Dermis blood vessel endothelial cell (primary cell): Measurements from ENCODE around the gene KCNQ1. TPM values are rescaled to one million over a fixed set of nuclear protein-coding genes. Genes with fewer than 3 reads are reported as not detected.
A peak's percentile ranks its signal among the peaks of the same experiment; 100 is the strongest.

Experiments
- DNase-seq: peaks from one replicate; pipeline ENCODE4 v3.0.0; 2010
- total RNA-seq: library from RNA; depleted of rRNA; stranded (reverse); fragments of >200 nt; gene quantifications from 2 replicates; pipeline ENCODE4 v1.2.3, GENCODE V29; 2014

Gene KCNQ1
- total RNA-seq, 1 donor from 2014 or later = 0.34 TPM

GRCh38 chr11:2881981-2882375 lies 437.2 kb downstream of the KCNQ1 start:
- DNase-seq = no peak

GRCh38 chr11:2882396-2883110 lies 437.7 kb downstream of the KCNQ1 start:
- no peak for DNase-seq

- no peak for DNase-seq
Measured at GRCh38 chr11:2883640-2883978, 438.8 kb downstream of the KCNQ1 start.

- no peak for DNase-seq
Measured at GRCh38 chr11:2883979-2884815, 439.4 kb downstream of the KCNQ1 start.

GRCh38 chr11:2885017-2885677 lies 440.3 kb downstream of the KCNQ1 start:
- DNase-seq = peak; percentile 51

GRCh38 chr11:2885678-2886081 lies 440.9 kb downstream of the KCNQ1 start, which contains the start of gene CDKN1C:
Gene CDKN1C (minus strand): TSS chr11:2885775. CDS start chr11:2885456, 319 bp downstream.
- peak; percentile 81 for DNase-seq

- peak; percentile 36 for DNase-seq
Measured at GRCh38 chr11:2886191-2886894, 441.5 kb downstream of the KCNQ1 start.

GRCh38 chr11:2886936-2887335 lies 442.1 kb downstream of the KCNQ1 start:
- DNase-seq = no peak

GRCh38 chr11:2887515-2888195 lies 442.8 kb downstream of the KCNQ1 start:
- no peak for DNase-seq

GRCh38 chr11:2888266-2888968 lies 443.6 kb downstream of the KCNQ1 start:
- peak; percentile 93 for DNase-seq

- DNase-seq = no peak
Measured at GRCh38 chr11:2889362-2890273, 444.8 kb downstream of the KCNQ1 start.

- DNase-seq = no peak
Measured at GRCh38 chr11:2890466-2891294, 445.9 kb downstream of the KCNQ1 start.

GRCh38 chr11:2891326-2892214 lies 446.8 kb downstream of the KCNQ1 start:
- DNase-seq = no peak

GRCh38 chr11:2892215-2892966 lies 447.6 kb downstream of the KCNQ1 start:
- DNase-seq = peak; percentile 69

GRCh38 chr11:2892967-2893528 lies 448.2 kb downstream of the KCNQ1 start:
- no peak for DNase-seq

GRCh38 chr11:2893935-2894334 lies 449.1 kb downstream of the KCNQ1 start:
- no peak for DNase-seq

- no peak for DNase-seq
Measured at GRCh38 chr11:2896047-2896446, 451.2 kb downstream of the KCNQ1 start.
